GM10847 (cell line): ENCODE measurements around the gene SETD1A.

Experiments used
- POLR2A ChIP-seq: IDR thresholded peaks from 2 replicates; pipeline ENCODE4 v1.6.1; 2011; ENCODE audit not compliant: insufficient read length; ENCODE audit errors: extremely low read depth

Gene SETD1A

GRCh38 chr16:31007684-31008083 is 50.1 kb downstream of the SETD1A start:
- no peak for TF ChIP-seq POLR2A

GRCh38 chr16:31008149-31008548 is 50.6 kb downstream of the SETD1A start:
- TF ChIP-seq POLR2A: no peak

DNA sequence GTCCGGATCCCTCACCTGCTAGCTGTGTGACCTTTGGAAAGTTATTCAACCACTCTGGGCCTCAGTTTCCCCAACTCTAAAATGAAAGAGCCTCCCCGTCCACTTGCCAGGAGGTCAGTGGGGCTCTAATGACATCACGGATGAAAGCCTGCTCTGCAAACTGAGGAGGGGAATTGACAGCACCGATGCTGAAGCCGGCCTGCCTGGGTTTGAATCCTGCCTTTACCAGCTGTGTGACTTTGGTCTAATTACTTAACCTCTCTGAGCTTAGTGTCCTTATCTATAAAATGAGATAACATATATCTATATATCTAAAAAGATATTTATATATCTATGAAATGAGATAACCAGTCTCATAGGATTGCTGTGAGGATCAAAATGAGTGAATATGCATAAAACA is 51.0 kb downstream of the SETD1A start:
- no peak for TF ChIP-seq POLR2A

DNA sequence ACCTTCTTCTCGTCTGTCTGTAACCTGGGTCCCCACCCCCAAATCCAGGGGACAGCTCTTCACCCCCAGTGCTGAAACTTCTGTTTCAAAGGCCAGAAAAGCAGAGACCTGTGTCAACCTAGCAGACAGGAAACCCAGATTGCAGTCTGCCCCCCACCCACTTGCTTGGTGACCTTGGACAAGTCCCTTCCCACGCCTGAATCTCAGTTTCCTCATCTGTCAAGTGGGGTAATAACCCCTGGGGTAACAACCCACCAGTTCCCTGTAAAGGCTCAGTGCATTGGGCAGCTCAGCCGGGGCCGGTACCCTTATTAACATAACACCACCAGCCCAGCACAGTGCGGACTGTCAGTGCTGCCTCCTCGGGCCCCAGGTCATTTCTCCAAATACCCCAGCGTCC is 51.6 kb downstream of the SETD1A start:
- no peak for TF ChIP-seq POLR2A

GRCh38 chr16:31009894-31010584 is 52.5 kb downstream of the SETD1A start:
- TF ChIP-seq POLR2A: no peak

GRCh38 chr16:31010585-31011325 is 53.2 kb downstream of the SETD1A start, which contains the start of gene STX1B:
TSS of gene STX1B (minus strand) at chr16:31010638. CDS start at chr16:31010396, 242 bp downstream.
- TF ChIP-seq POLR2A: no peak

GRCh38 chr16:31016018-31016417 is 58.5 kb downstream of the SETD1A start:
- no peak for TF ChIP-seq POLR2A

GRCh38 chr16:31020536-31020935 is 63.0 kb downstream of the SETD1A start:
- TF ChIP-seq POLR2A: no peak

DNA sequence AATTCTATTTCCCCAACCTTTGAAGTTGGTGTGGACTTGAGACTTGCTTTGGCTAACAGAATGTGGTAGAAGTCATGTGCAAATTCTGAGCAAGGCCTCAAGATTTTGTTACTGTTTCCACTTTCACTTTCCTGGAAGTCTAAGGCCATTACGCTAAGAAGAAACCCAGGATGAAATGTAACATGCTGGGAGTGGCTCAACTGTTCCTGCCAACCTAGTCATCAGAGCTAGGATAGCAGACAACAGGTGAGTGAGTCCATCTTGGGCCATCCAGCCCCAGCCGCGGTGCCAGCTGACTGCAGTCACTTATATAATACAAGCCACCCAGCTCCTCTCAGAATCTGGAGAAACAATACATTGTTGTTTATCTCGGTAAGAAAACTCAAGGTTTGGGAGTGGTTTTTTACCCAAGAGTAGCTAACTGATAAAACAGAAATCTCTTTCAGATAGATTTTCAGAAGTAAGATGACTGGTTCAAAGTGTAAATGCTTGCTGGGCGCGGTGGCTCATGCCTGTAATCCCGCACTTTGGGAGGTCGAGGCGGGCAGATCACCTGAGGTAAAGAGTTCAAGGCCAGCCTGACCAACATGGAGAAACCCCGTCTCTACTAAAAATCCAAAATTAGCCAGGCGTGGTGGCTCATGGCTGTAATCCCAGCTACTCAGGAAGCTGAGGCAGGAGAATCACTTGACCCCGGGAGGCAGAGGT is 65.1 kb downstream of the SETD1A start:
- no peak for TF ChIP-seq POLR2A

GRCh38 chr16:31023252-31023602 is 65.7 kb downstream of the SETD1A start:
- no peak for TF ChIP-seq POLR2A

- no peak for TF ChIP-seq POLR2A
These were observed 66.2 kb downstream of the SETD1A start for GRCh38 chr16:31023627-31024226.

- no peak for TF ChIP-seq POLR2A
These were observed 67.8 kb downstream of the SETD1A start for GRCh38 chr16:31025339-31025738.

- TF ChIP-seq POLR2A: no peak
These were observed 71.7 kb downstream of the SETD1A start for GRCh38 chr16:31029272-31029671.

DNA sequence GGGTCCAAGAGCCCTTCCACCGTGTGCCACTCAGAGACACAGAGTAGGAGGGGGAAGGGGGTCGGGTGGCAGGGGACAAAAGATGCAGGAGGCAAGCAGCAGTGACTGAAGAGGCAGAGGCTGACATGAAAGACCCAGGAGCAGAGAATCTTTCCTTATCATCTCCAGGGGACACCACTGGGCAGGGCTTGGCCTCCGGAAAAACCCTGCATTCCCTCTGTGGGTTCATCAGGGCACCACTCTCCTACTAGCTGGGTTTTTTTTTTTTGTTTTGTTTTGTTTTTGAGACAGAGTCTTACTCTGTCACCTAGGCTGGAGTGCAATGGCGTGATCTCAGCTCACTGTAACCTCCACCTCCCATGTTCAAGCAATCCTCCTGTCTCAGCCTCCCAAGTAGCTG is 73.7 kb downstream of the SETD1A start:
- no peak for TF ChIP-seq POLR2A
